ENCODE measurements around the gene SLC12A7. TPM values are rescaled to one million over a fixed set of nuclear protein-coding genes. Genes with fewer than 3 reads are reported as not detected.
"Not testable (repeated sequence)": the region's sequence is repeated elsewhere in the genome, so short reads cannot be mapped to it uniquely, and the experiment has no call there.

SLC12A7 gene
- total RNA-seq, 1 donor from 2014 or later: 80.8 TPM

GRCh38 chr5:1083823-1084605, 27.8 kb downstream of the SLC12A7 start:
- no peaks in the 10 kb centered on the region for H3K9me3 Mint-ChIP-seq (ENCODE audit: low read depth)
- DNase-seq (ENCODE audit: low spot score, unreplicated experiment): no peak
- H3K27ac Mint-ChIP-seq: no peak overlapping the region
- no peak overlapping the region for H3K4me3 Mint-ChIP-seq (ENCODE audit: low read depth)
- H3K36me3 Mint-ChIP-seq (ENCODE audit: insufficient read depth): peaks cover 11% of the 10 kb centered on the region
- H3K4me1 Mint-ChIP-seq (ENCODE audit: low read depth): no peaks in the 10 kb centered on the region
- TF ChIP-seq CTCF (IDR thresholded peaks at IDR 0.05; ENCODE audit: unreplicated experiment): no peak
- no peaks in the 10 kb centered on the region for H3K27me3 Mint-ChIP-seq

- H3K9me3 Mint-ChIP-seq (ENCODE audit: low read depth); H3K27me3 Mint-ChIP-seq; DNase-seq (ENCODE audit: low spot score, unreplicated experiment); H3K4me3 Mint-ChIP-seq (ENCODE audit: low read depth); H3K4me1 Mint-ChIP-seq (ENCODE audit: low read depth): not testable (repeated sequence)
- peak overlapping the region; percentile 77 for H3K27ac Mint-ChIP-seq
- H3K36me3 Mint-ChIP-seq (ENCODE audit: insufficient read depth): peaks cover 13% of the 10 kb centered on the region
Observed at GRCh38 chr5:1083026-1083425, 28.8 kb downstream of the SLC12A7 start.

GRCh38 chr5:1081519-1081918, 30.3 kb downstream of the SLC12A7 start:
- Mint-ChIP-seq H3K27me3 (no peaks in the 10 kb centered on the region), H3K27ac (peak overlapping the region; percentile 52), H3K4me1 (ENCODE audit: low read depth) (no peaks in the 10 kb centered on the region), H3K4me3 (ENCODE audit: low read depth) (no peak overlapping the region), H3K36me3 (ENCODE audit: insufficient read depth) (peaks cover 11% of the 10 kb centered on the region), H3K9me3 (ENCODE audit: low read depth) (no peaks in the 10 kb centered on the region)
- no peak for TF ChIP-seq CTCF (IDR thresholded peaks at IDR 0.05; ENCODE audit: unreplicated experiment)
- no peak for DNase-seq (ENCODE audit: low spot score, unreplicated experiment)

- H3K36me3 Mint-ChIP-seq (ENCODE audit: insufficient read depth): peaks cover 9% of the 10 kb centered on the region
- no peaks in the 10 kb centered on the region for H3K27me3 Mint-ChIP-seq
- no peak overlapping the region for H3K4me3 Mint-ChIP-seq (ENCODE audit: low read depth)
- H3K4me1 Mint-ChIP-seq (ENCODE audit: low read depth): no peaks in the 10 kb centered on the region
- no peaks in the 10 kb centered on the region for H3K9me3 Mint-ChIP-seq (ENCODE audit: low read depth)
- TF ChIP-seq CTCF (IDR thresholded peaks at IDR 0.05; ENCODE audit: unreplicated experiment): no peak
- DNase-seq (ENCODE audit: low spot score, unreplicated experiment): no peak
- H3K27ac Mint-ChIP-seq: peak overlapping the region; percentile 85
Observed at GRCh38 chr5:1080432-1080831, 31.4 kb downstream of the SLC12A7 start.

GRCh38 chr5:1079961-1080360, 31.9 kb downstream of the SLC12A7 start:
- H3K27ac Mint-ChIP-seq: no peak overlapping the region
- peaks cover 9% of the 10 kb centered on the region for H3K36me3 Mint-ChIP-seq (ENCODE audit: insufficient read depth)
- H3K4me1 Mint-ChIP-seq (ENCODE audit: low read depth): no peaks in the 10 kb centered on the region
- H3K27me3 Mint-ChIP-seq: no peaks in the 10 kb centered on the region
- DNase-seq (ENCODE audit: low spot score, unreplicated experiment): no peak
- no peak overlapping the region for H3K4me3 Mint-ChIP-seq (ENCODE audit: low read depth)
- no peaks in the 10 kb centered on the region for H3K9me3 Mint-ChIP-seq (ENCODE audit: low read depth)
- no peak for TF ChIP-seq CTCF (IDR thresholded peaks at IDR 0.05; ENCODE audit: unreplicated experiment)

- H3K27ac Mint-ChIP-seq: no peak overlapping the region
- no peaks in the 10 kb centered on the region for H3K4me1 Mint-ChIP-seq (ENCODE audit: low read depth)
- TF ChIP-seq CTCF (IDR thresholded peaks at IDR 0.05; ENCODE audit: unreplicated experiment): no peak
- no peak overlapping the region for H3K4me3 Mint-ChIP-seq (ENCODE audit: low read depth)
- no peak for DNase-seq (ENCODE audit: low spot score, unreplicated experiment)
- no peaks in the 10 kb centered on the region for H3K9me3 Mint-ChIP-seq (ENCODE audit: low read depth)
- H3K36me3 Mint-ChIP-seq (ENCODE audit: insufficient read depth): peaks cover 6% of the 10 kb centered on the region
- no peaks in the 10 kb centered on the region for H3K27me3 Mint-ChIP-seq
Observed at GRCh38 chr5:1079486-1079885, 32.4 kb downstream of the SLC12A7 start.
